ENCODE data around the gene BTG3. TPM values are rescaled to one million over a fixed set of nuclear protein-coding genes. Genes with fewer than 3 reads are reported as not detected.

The BTG3 gene
- total and polyA plus RNA-seq, 2 donors, result 27.4 to 50.7 TPM

- Histone ChIP-seq H3K27ac (ENCODE audit: low read depth) (no peak overlapping the region), H3K4me3 (ENCODE audit: low read depth, low read length) (no peak overlapping the region), H3K36me3 (ENCODE audit: insufficient read depth) (no peaks in the 10 kb centered on the region), H3K4me1 (ENCODE audit: insufficient read depth) (no peaks in the 10 kb centered on the region)
- no peak for DNase-seq (ENCODE audit: extremely low spot score)
- WGBS, result 78% methylated on average over 1 of the region's 1 CpG
These were observed 35.0 kb downstream of the BTG3 start for GRCh38 chr21:17577701-17578100.

- Histone ChIP-seq H3K36me3 (ENCODE audit: insufficient read depth) (no peaks in the 10 kb centered on the region), H3K4me1 (ENCODE audit: insufficient read depth) (no peaks in the 10 kb centered on the region), H3K27ac (ENCODE audit: low read depth) (no peak overlapping the region), H3K4me3 (ENCODE audit: low read depth, low read length) (no peak overlapping the region)
- 52% methylated on average over 5 of the region's 5 CpGs for WGBS
- no peak for DNase-seq (ENCODE audit: extremely low spot score)
These were observed 36.4 kb downstream of the BTG3 start for GRCh38 chr21:17576080-17576835.

- H3K4me3 ChIP-seq (ENCODE audit: low read depth, low read length), result no peak overlapping the region
- H3K27ac ChIP-seq (ENCODE audit: low read depth), result no peak overlapping the region
- DNase-seq (ENCODE audit: extremely low spot score), result no peak
- no peaks in the 10 kb centered on the region for H3K36me3 ChIP-seq (ENCODE audit: insufficient read depth)
- H3K4me1 ChIP-seq (ENCODE audit: insufficient read depth), result no peaks in the 10 kb centered on the region
- WGBS, result 95% methylated on average over 5 of the region's 5 CpGs
These were observed 37.6 kb downstream of the BTG3 start for GRCh38 chr21:17575076-17575475.

- no peak overlapping the region for H3K27ac ChIP-seq (ENCODE audit: low read depth)
- H3K4me3 ChIP-seq (ENCODE audit: low read depth, low read length), result no peak overlapping the region
- WGBS, result 81% methylated on average over 6 of the region's 6 CpGs
- H3K4me1 ChIP-seq (ENCODE audit: insufficient read depth), result no peaks in the 10 kb centered on the region
- H3K36me3 ChIP-seq (ENCODE audit: insufficient read depth), result no peaks in the 10 kb centered on the region
- no peak for DNase-seq (ENCODE audit: extremely low spot score)
These were observed 40.3 kb downstream of the BTG3 start for GRCh38 chr21:17572431-17572830.

GRCh38 chr21:17570786-17571185, 41.9 kb downstream of the BTG3 start:
- WGBS, result 53% methylated on average over 9 of the region's 9 CpGs
- DNase-seq (ENCODE audit: extremely low spot score), result no peak
- no peak overlapping the region for H3K27ac ChIP-seq (ENCODE audit: low read depth)
- no peak overlapping the region for H3K4me3 ChIP-seq (ENCODE audit: low read depth, low read length)
- no peaks in the 10 kb centered on the region for H3K4me1 ChIP-seq (ENCODE audit: insufficient read depth)
- H3K36me3 ChIP-seq (ENCODE audit: insufficient read depth), result no peaks in the 10 kb centered on the region

- 38% methylated on average over 5 of the region's 5 CpGs for WGBS
- no peak overlapping the region for H3K4me3 ChIP-seq (ENCODE audit: low read depth, low read length)
- no peaks in the 10 kb centered on the region for H3K36me3 ChIP-seq (ENCODE audit: insufficient read depth)
- no peaks in the 10 kb centered on the region for H3K4me1 ChIP-seq (ENCODE audit: insufficient read depth)
- H3K27ac ChIP-seq (ENCODE audit: low read depth), result no peak overlapping the region
- DNase-seq (ENCODE audit: extremely low spot score), result no peak
These were observed 52.2 kb downstream of the BTG3 start for GRCh38 chr21:17560377-17561025.

- H3K4me1 ChIP-seq (ENCODE audit: insufficient read depth), result no peaks in the 10 kb centered on the region
- no peak overlapping the region for H3K27ac ChIP-seq (ENCODE audit: low read depth)
- H3K36me3 ChIP-seq (ENCODE audit: insufficient read depth), result no peaks in the 10 kb centered on the region
- no peak overlapping the region for H3K4me3 ChIP-seq (ENCODE audit: low read depth, low read length)
- DNase-seq (ENCODE audit: extremely low spot score), result no peak
- 64% methylated on average over 6 of the region's 6 CpGs for WGBS
These were observed 57.8 kb downstream of the BTG3 start for GRCh38 chr21:17554679-17555465.

GRCh38 chr21:17554120-17554519, 58.6 kb downstream of the BTG3 start:
- WGBS, result 93% methylated on average over 2 of the region's 2 CpGs
- H3K4me3 ChIP-seq (ENCODE audit: low read depth, low read length), result no peak overlapping the region
- H3K36me3 ChIP-seq (ENCODE audit: insufficient read depth), result peaks cover 2% of the 10 kb centered on the region
- DNase-seq (ENCODE audit: extremely low spot score), result no peak
- no peaks in the 10 kb centered on the region for H3K4me1 ChIP-seq (ENCODE audit: insufficient read depth)
- no peak overlapping the region for H3K27ac ChIP-seq (ENCODE audit: low read depth)

- no peak overlapping the region for H3K27ac ChIP-seq (ENCODE audit: low read depth)
- DNase-seq (ENCODE audit: extremely low spot score), result no peak
These were observed 60.3 kb downstream of the BTG3 start for GRCh38 chr21:17552410-17552809.

GRCh38 chr21:17550671-17551308, 61.9 kb downstream of the BTG3 start:
- H3K36me3 ChIP-seq (ENCODE audit: insufficient read depth), result peaks cover 2% of the 10 kb centered on the region
- WGBS, result 78% methylated on average over 5 of the region's 5 CpGs
- H3K4me3 ChIP-seq (ENCODE audit: low read depth, low read length), result no peak overlapping the region
- H3K4me1 ChIP-seq (ENCODE audit: insufficient read depth), result no peaks in the 10 kb centered on the region
- no peak overlapping the region for H3K27ac ChIP-seq (ENCODE audit: low read depth)
- no peak for DNase-seq (ENCODE audit: extremely low spot score)

More at GRCh38 chr21:17552410-17552809, 60.3 kb downstream of the BTG3 start:
- Histone ChIP-seq H3K4me1 (ENCODE audit: insufficient read depth) (no peaks in the 10 kb centered on the region), H3K4me3 (ENCODE audit: low read depth, low read length) (no peak overlapping the region), H3K36me3 (ENCODE audit: insufficient read depth) (peaks cover 2% of the 10 kb centered on the region)

GRCh38 chr21:17548262-17548661, 64.4 kb downstream of the BTG3 start:
- Histone ChIP-seq H3K27ac (ENCODE audit: low read depth) (no peak overlapping the region), H3K4me1 (ENCODE audit: insufficient read depth) (no peaks in the 10 kb centered on the region), H3K4me3 (ENCODE audit: low read depth, low read length) (no peak overlapping the region), H3K36me3 (ENCODE audit: insufficient read depth) (peaks cover 2% of the 10 kb centered on the region)
- 73% methylated on average over 7 of the region's 7 CpGs for WGBS
- no peak for DNase-seq (ENCODE audit: extremely low spot score)

GRCh38 chr21:17545007-17545406, 67.7 kb downstream of the BTG3 start:
- no peak for DNase-seq (ENCODE audit: extremely low spot score)
- WGBS, result 97% methylated on average over 1 of the region's 1 CpG
- Histone ChIP-seq H3K36me3 (ENCODE audit: insufficient read depth) (peaks cover 2% of the 10 kb centered on the region), H3K27ac (ENCODE audit: low read depth) (no peak overlapping the region), H3K4me1 (ENCODE audit: insufficient read depth) (no peaks in the 10 kb centered on the region), H3K4me3 (ENCODE audit: low read depth, low read length) (no peak overlapping the region)

All from urinary bladder (tissue), 4 donors.